Caco-2 (cell line): ENCODE results near the gene MSRB1. TPM values are rescaled to one million over a fixed set of nuclear protein-coding genes. Genes with fewer than 3 reads are reported as not detected.

Source experiments
- BruUV-seq: library from RNA; stranded (reverse); fragments of 400-500 nt; replicated peaks from 2 replicates; lab custom pipeline; 2021; lab: Mats Ljungman, UMichigan
- CTCF ChIA-PET: fragments of 300-600 bp; sonication (Branson Sonifier 250); formaldehyde crosslinking; loops from one replicate; lab custom pipeline; 2022; ENCODE audit warnings: antibody characterized with exemption; lab: Charles Lee
- POLR2A ChIA-PET: fragments of 300-600 bp; sonication (Branson Sonifier 250); formaldehyde crosslinking; loops from one replicate; lab custom pipeline; 2022; ENCODE audit warnings: antibody characterized with exemption; lab: Charles Lee
- DNase-seq, 2 experiments: peaks; one replicate each; pipeline versions ENCODE4 v3.0.0 to v3.0.0-alpha.2; 2020 to 2022
- H3K27me3 ChIP-seq: replicated peaks from 2 replicates; pipeline ENCODE4 v1.6.0; 2011; ENCODE audit warnings: low read length; ENCODE audit not compliant: control insufficient read depth, insufficient read depth
- H3K36me3 ChIP-seq: 2 replicates; pipeline ENCODE4 v1.5.1; 2011; ENCODE audit warnings: low read length; ENCODE audit not compliant: control insufficient read depth, insufficient read depth
- H3K4me1 ChIP-seq: fragments of 250-450 bp; sonication (Bioruptor Pico); 2 replicates; pipeline ENCODE4 v1.5.1; 2020; ENCODE audit warnings: mild to moderate bottlenecking
- H3K4me3 ChIP-seq: 2 replicates; pipeline ENCODE4 v1.5.1; 2011; ENCODE audit warnings: low read depth, mild to moderate bottlenecking, control low read depth, low read length
- H3K9me3 ChIP-seq: fragments of 250-450 bp; sonication (Bioruptor Pico); 2 replicates; pipeline ENCODE4 v1.5.1; 2020; ENCODE audit warnings: mild to moderate bottlenecking, moderate library complexity
- H3K27ac Mint-ChIP-seq: one replicate; pipeline ENCODE4 v1.8.0; 2022; ENCODE audit warnings: mixed read lengths; ENCODE audit not compliant: unreplicated experiment
- H3K27me3 Mint-ChIP-seq: one replicate; pipeline ENCODE4 v1.8.0; 2022; ENCODE audit warnings: mixed read lengths; ENCODE audit not compliant: insufficient read depth, unreplicated experiment
- H3K36me3 Mint-ChIP-seq: one replicate; pipeline ENCODE4 v1.8.0; 2022; ENCODE audit warnings: mild to moderate bottlenecking, mixed read lengths; ENCODE audit not compliant: insufficient read depth, unreplicated experiment
- H3K4me1 Mint-ChIP-seq: one replicate; pipeline ENCODE4 v1.8.0; 2022; ENCODE audit warnings: low read depth, mixed read lengths; ENCODE audit not compliant: unreplicated experiment
- H3K4me3 Mint-ChIP-seq: one replicate; pipeline ENCODE4 v1.8.0; 2022; ENCODE audit warnings: mild to moderate bottlenecking, moderate library complexity, mixed read lengths; ENCODE audit not compliant: unreplicated experiment
- H3K9me3 Mint-ChIP-seq: one replicate; pipeline ENCODE4 v1.8.0; 2022; ENCODE audit warnings: mixed read lengths; ENCODE audit not compliant: unreplicated experiment
- intact Hi-C: fragments of 100-400 bp; cut with micrococcal nuclease; formaldehyde crosslinking; loops from one replicate; pipeline ENCODE4 v1.10.0; 2022; ENCODE audit not compliant: unreplicated experiment
- total RNA-seq: library from RNA; stranded (reverse); gene quantifications from 2 replicates; pipeline ENCODE4 v1.2.3, GENCODE V29; 2022
- TF ChIP-seq, protein P1 (sequence below), 2 experiments: fragments of 200-600 bp in 1 of 2; IDR thresholded peaks; 1 replicate in 1 of 2; 2 replicates in 1 of 2; pipeline versions ENCODE4 v1.5.1 to v1.8.0; 2011 to 2022; ENCODE audit warnings: antibody characterized with exemption in 1 of 2, control low read depth in 1 of 2, inconsistent platforms in 1 of 2, low read depth in 1 of 2, low read length in 1 of 2, mild to moderate bottlenecking in 1 of 2, moderate library complexity in 1 of 2; ENCODE audit not compliant: insufficient read depth in 1 of 2, severe bottlenecking in 1 of 2, unreplicated experiment in 1 of 2

MSRB1 gene
- total RNA-seq, 1 experiment from 2014 or later: 30.5 TPM

DNA sequence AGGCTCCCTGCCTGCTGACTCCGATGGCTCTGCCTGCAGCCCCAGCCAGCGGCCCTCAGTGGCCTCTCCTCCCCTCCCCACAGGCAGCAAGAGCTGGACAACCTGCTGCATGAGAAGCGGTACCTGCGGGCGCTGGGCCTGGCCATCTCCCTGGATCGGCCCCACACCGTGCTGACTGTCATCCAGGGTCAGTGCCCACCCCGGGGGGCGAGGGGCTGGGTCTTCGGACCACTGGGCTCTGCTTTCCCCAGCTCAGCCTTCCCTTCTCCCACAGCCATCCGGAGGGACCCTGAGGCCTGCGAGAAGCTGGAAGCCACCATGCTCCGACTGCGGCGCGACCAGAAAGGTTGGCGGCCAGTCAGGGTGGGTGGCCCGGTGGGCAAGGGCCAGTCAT is 34.9 kb upstream of the MSRB1 start:
- Mint-ChIP-seq H3K27ac (no peak overlapping the region), H3K36me3 (peaks cover 29% of the 10 kb centered on the region), H3K4me1 (peaks cover 6% of the 10 kb centered on the region), H3K4me3 (no peak overlapping the region), H3K9me3 (no peaks in the 10 kb centered on the region), H3K27me3 (no peaks in the 10 kb centered on the region)
- ChIA-PET POLR2A (no interaction called here), CTCF (no interaction called here)
- H3K36me3 ChIP-seq: no peaks in the 10 kb centered on the region; the same call in 1 of the 2 replicates
- H3K9me3 ChIP-seq: no peaks in the 10 kb centered on the region
- H3K27me3 ChIP-seq: no peaks in the 10 kb centered on the region
- BruUV-seq: no TSS peak
- no peak overlapping the region for H3K4me3 ChIP-seq
- intact Hi-C loops: no loop called here
- TF ChIP-seq, protein P1, sequence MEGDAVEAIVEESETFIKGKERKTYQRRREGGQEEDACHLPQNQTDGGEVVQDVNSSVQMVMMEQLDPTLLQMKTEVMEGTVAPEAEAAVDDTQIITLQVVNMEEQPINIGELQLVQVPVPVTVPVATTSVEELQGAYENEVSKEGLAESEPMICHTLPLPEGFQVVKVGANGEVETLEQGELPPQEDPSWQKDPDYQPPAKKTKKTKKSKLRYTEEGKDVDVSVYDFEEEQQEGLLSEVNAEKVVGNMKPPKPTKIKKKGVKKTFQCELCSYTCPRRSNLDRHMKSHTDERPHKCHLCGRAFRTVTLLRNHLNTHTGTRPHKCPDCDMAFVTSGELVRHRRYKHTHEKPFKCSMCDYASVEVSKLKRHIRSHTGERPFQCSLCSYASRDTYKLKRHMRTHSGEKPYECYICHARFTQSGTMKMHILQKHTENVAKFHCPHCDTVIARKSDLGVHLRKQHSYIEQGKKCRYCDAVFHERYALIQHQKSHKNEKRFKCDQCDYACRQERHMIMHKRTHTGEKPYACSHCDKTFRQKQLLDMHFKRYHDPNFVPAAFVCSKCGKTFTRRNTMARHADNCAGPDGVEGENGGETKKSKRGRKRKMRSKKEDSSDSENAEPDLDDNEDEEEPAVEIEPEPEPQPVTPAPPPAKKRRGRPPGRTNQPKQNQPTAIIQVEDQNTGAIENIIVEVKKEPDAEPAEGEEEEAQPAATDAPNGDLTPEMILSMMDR (IDR thresholded peaks at IDR 0.05; ENCODE audit: insufficient read depth in 1 of 2, low read depth in 1 of 2, low read length in 1 of 2, severe bottlenecking in 1 of 2, unreplicated experiment in 1 of 2): no peak
- no peak for DNase-seq
- no peaks in the 10 kb centered on the region for H3K4me1 ChIP-seq

DNA sequence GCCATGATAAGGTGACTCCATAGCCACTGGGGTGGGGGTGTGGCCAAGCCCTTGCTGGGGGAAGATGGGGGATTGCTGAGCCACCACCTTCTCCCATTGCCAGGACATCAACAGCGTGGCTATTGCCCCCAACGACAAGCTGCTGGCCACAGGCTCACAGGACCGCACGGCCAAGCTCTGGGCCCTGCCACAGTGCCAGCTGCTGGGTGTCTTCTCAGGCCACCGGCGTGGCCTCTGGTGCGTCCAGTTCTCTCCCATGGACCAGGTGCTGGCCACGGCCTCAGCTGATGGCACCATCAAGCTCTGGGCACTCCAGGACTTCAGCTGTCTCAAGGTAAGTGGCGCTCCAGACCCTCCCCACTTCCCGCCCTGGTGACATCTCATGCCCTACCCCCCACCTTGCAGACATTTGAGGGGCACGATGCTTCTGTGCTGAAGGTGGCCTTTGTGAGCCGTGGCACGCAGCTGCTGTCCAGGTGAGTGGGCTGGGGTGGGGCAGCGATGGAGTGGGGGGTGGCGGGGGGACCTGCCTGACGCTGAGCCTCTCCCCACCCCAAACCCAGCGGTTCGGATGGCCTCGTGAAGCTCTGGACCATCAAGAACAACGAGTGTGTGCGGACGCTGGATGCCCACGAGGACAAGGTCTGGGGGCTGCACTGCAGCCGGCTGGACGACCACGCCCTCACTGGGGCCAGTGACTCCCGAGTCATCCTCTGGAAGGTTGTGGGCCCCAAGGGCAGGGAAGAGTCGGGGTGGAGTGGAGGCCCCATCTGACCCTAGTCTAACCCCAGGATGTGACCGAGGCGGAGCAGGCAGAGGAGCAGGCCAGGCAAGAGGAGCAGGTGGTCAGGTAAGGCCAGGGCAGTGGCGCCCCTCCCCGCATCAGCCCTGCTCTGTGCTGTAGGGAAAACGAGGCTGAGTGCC is 34.2 kb upstream of the MSRB1 start:
- H3K27me3 ChIP-seq: no peaks in the 10 kb centered on the region
- Mint-ChIP-seq H3K27me3 (no peaks in the 10 kb centered on the region), H3K4me1 (peaks cover 9% of the 10 kb centered on the region), H3K27ac (no peak overlapping the region), H3K9me3 (no peaks in the 10 kb centered on the region), H3K36me3 (peaks cover 28% of the 10 kb centered on the region), H3K4me3 (no peak overlapping the region)
- ChIA-PET CTCF (no interaction called here), POLR2A (no interaction called here)
- no peaks in the 10 kb centered on the region; the same call in 1 of the 2 replicates for H3K36me3 ChIP-seq
- H3K4me3 ChIP-seq: no peak overlapping the region
- no peaks in the 10 kb centered on the region for H3K4me1 ChIP-seq
- no peaks in the 10 kb centered on the region for H3K9me3 ChIP-seq
- TF ChIP-seq, protein P1 (IDR thresholded peaks at IDR 0.05; ENCODE audit: insufficient read depth in 1 of 2, low read depth in 1 of 2, low read length in 1 of 2, severe bottlenecking in 1 of 2, unreplicated experiment in 1 of 2): no peak
- no peak for DNase-seq
- no TSS peak for BruUV-seq
- intact Hi-C loops: no loop called here

DNA sequence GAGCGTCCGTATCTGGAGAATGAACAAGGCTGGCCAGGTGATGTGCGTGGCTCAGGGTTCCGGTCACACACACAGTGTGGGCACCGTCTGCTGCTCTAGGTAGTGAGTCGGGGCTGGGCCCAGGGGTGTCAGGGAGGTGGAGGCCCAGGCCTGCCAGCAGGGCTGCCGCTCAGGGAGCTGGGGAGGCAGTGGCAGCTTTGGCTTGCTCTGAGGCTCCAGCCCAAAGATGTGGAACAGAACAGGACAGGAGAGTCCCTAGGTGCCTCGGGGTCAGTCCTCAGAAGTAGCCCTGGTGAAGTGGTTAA is 33.2 kb upstream of the MSRB1 start:
- Mint-ChIP-seq H3K36me3 (peaks cover 34% of the 10 kb centered on the region), H3K27ac (no peak overlapping the region), H3K27me3 (no peaks in the 10 kb centered on the region), H3K4me3 (no peak overlapping the region), H3K4me1 (peaks cover 9% of the 10 kb centered on the region), H3K9me3 (no peaks in the 10 kb centered on the region)
- POLR2A ChIA-PET: no interaction called here
- no peak overlapping the region for H3K4me3 ChIP-seq
- no peaks in the 10 kb centered on the region; the same call in 1 of the 2 replicates for H3K36me3 ChIP-seq
- BruUV-seq: no TSS peak
- no peaks in the 10 kb centered on the region for H3K9me3 ChIP-seq
- DNase-seq: no peak
- no peaks in the 10 kb centered on the region for H3K4me1 ChIP-seq
- CTCF ChIA-PET: no interaction called here
- intact Hi-C loops: no loop called here
- no peaks in the 10 kb centered on the region for H3K27me3 ChIP-seq
- TF ChIP-seq, protein P1 (IDR thresholded peaks at IDR 0.05; ENCODE audit: insufficient read depth in 1 of 2, low read depth in 1 of 2, low read length in 1 of 2, severe bottlenecking in 1 of 2, unreplicated experiment in 1 of 2): no peak
